Fibroblast of lung (primary cell): ENCODE data around the gene ALG12. TPM values are rescaled to one million over a fixed set of nuclear protein-coding genes. Genes with fewer than 3 reads are reported as not detected.

Source experiments
- DNase-seq, 2 donors: peaks; one replicate each; pipeline versions ENCODE4 v3.0.0 to v3.0.0-alpha.2; 2010; ENCODE audit warnings: low read depth in 2 of 2
- H2AFZ ChIP-seq: 2 replicates; pipeline ENCODE4 v1.5.1; 2012; ENCODE audit warnings: low read length, control low read depth, inconsistent platforms
- H3K27ac ChIP-seq: 2 replicates; pipeline ENCODE4 v1.5.1; 2011; ENCODE audit warnings: low read length, control low read depth; ENCODE audit not compliant: insufficient read depth
- H3K27me3 ChIP-seq: 2 replicates; pipeline ENCODE4 v1.5.1; 2011; ENCODE audit warnings: mild to moderate bottlenecking, low read length; ENCODE audit not compliant: control insufficient read depth, insufficient read depth
- H3K36me3 ChIP-seq: 2 replicates; pipeline ENCODE4 v1.5.1; 2011; ENCODE audit warnings: low read length; ENCODE audit not compliant: control insufficient read depth, insufficient read depth
- H3K4me1 ChIP-seq: 2 replicates; pipeline ENCODE4 v1.5.1; 2011; ENCODE audit warnings: low read length; ENCODE audit not compliant: control insufficient read depth, insufficient read depth; ENCODE audit errors: extremely low read depth
- H3K4me2 ChIP-seq: 2 replicates; pipeline ENCODE4 v1.5.1; 2011; ENCODE audit warnings: low read length, control low read depth; ENCODE audit not compliant: insufficient read depth; ENCODE audit errors: extremely low read depth
- H3K4me3 ChIP-seq, 4 experiments: fragments of 200-600 bp in 1 of 4; sonication (generic) in 1 of 4; replicated peaks in 1 of 4; 2 replicates each; pipeline ENCODE4 v1.5.1; 2011 to 2016; ENCODE audit warnings: low read length in 4 of 4, low read depth in 3 of 4, mild to moderate bottlenecking in 3 of 4, control low read depth in 2 of 4, inconsistent platforms in 1 of 4, mixed read lengths in 1 of 4; ENCODE audit not compliant: insufficient read depth in 1 of 4; ENCODE audit errors: control extremely low read depth in 1 of 4
- H3K79me2 ChIP-seq: 2 replicates; pipeline ENCODE4 v1.5.1; 2012; ENCODE audit warnings: mild to moderate bottlenecking, low read length, inconsistent platforms; ENCODE audit not compliant: control insufficient read depth, insufficient read depth
- H3K9ac ChIP-seq: 2 replicates; pipeline ENCODE4 v1.5.1; 2011; ENCODE audit warnings: mild to moderate bottlenecking, low read length, control low read depth; ENCODE audit not compliant: insufficient read depth
- H3K9me3 ChIP-seq: 2 replicates; pipeline ENCODE4 v1.5.1; 2012; ENCODE audit warnings: low read depth, low read length; ENCODE audit not compliant: control insufficient read depth, insufficient read depth
- H4K20me1 ChIP-seq: 2 replicates; pipeline ENCODE4 v1.5.1; 2011; ENCODE audit warnings: low read length; ENCODE audit not compliant: control insufficient read depth, insufficient read depth; ENCODE audit errors: extremely low read depth
- EZH2 ChIP-seq: IDR thresholded peaks from 2 replicates; pipeline ENCODE4 v1.5.1; 2012; ENCODE audit warnings: low read length, control low read depth, mild to moderate bottlenecking; ENCODE audit errors: missing control alignments
- polyA plus RNA-seq, 2 donors: library from polyadenylated mRNA; depleted of rRNA in 1 of 2; stranded (reverse) in 1 of 2; unstranded in 1 of 2; fragments of >200 nt; gene quantifications; 2 replicates each; pipeline ENCODE4 v1.2.1, GENCODE V29; 2011 to 2012; ENCODE audit warnings: missing spikeins in 1 of 2
- total RNA-seq: library from RNA; depleted of rRNA; stranded (reverse); fragments of >200 nt; gene quantifications from 2 replicates; pipeline ENCODE4 v1.2.1, GENCODE V29; 2014
- TF ChIP-seq, protein P1 (sequence below), 2 donors: IDR thresholded peaks in 1 of 2; conservative IDR thresholded peaks in 1 of 2; 1 replicate in 1 of 2; 2 replicates in 1 of 2; pipeline ENCODE4 v1.5.1; 2011 to 2012; ENCODE audit warnings: low read length in 2 of 2, control low read depth in 1 of 2, inconsistent platforms in 1 of 2, low read depth in 1 of 2, mild to moderate bottlenecking in 1 of 2

ALG12 gene
- total and polyA plus RNA-seq, 2 donors (not counting 1 experiment from before 2014, with no cell fraction given) = 9.6 to 19.0 TPM

DNA sequence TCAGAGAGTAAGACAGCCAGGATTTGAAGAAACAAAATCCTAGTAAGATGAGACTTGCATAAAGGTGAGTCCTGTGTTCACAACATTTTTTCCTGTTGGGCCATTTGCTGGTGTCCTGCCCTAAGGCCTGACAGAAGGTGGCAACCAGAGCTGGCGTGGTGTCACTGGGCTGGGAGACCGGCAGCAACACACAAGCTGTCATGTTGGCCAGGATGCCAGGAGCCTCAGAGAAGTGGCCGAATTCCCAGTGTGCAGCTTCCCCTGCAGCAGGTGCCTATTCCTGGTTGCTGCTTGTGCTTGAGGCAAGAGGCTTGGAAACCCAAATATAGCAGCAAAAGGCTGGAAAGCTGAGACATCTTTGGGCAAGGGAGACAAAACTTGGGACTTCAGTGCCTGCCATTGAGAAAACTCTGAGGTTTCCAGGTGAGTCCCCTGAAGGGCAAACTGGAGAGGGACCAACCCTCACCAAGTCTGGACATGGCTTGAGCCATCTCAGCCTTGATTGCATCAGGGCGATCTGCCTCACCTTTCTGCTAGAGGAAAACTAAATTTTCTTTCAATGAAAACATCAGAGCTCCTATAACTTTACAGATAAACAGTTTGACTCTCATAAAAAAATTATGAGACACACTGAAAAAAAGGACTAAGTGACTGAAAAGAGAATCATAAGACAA, 25.9 kb downstream of the ALG12 start:
- TF ChIP-seq, protein P1, sequence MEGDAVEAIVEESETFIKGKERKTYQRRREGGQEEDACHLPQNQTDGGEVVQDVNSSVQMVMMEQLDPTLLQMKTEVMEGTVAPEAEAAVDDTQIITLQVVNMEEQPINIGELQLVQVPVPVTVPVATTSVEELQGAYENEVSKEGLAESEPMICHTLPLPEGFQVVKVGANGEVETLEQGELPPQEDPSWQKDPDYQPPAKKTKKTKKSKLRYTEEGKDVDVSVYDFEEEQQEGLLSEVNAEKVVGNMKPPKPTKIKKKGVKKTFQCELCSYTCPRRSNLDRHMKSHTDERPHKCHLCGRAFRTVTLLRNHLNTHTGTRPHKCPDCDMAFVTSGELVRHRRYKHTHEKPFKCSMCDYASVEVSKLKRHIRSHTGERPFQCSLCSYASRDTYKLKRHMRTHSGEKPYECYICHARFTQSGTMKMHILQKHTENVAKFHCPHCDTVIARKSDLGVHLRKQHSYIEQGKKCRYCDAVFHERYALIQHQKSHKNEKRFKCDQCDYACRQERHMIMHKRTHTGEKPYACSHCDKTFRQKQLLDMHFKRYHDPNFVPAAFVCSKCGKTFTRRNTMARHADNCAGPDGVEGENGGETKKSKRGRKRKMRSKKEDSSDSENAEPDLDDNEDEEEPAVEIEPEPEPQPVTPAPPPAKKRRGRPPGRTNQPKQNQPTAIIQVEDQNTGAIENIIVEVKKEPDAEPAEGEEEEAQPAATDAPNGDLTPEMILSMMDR (conservative IDR thresholded peaks at IDR 0.05 in 1 of 2, IDR thresholded peaks at IDR 0.05 in 1 of 2; ENCODE audit: low read depth in 1 of 2, low read length in 2 of 2) = no peak
- no peak for TF ChIP-seq EZH2
- Histone ChIP-seq H4K20me1 (no peaks in the 10 kb centered on the region), H3K4me2 (no peak overlapping the region), H3K4me3 (no peak overlapping the region), H3K36me3 (peaks cover 2% of the 10 kb centered on the region), H3K4me1 (no peaks in the 10 kb centered on the region), H3K27me3 (no peaks in the 10 kb centered on the region), H2AFZ (no peak overlapping the region), H3K9ac (no peak overlapping the region), H3K9me3 (no peaks in the 10 kb centered on the region), H3K79me2 (no peaks in the 10 kb centered on the region), H3K27ac (no peak overlapping the region)
- no peak for DNase-seq

DNA sequence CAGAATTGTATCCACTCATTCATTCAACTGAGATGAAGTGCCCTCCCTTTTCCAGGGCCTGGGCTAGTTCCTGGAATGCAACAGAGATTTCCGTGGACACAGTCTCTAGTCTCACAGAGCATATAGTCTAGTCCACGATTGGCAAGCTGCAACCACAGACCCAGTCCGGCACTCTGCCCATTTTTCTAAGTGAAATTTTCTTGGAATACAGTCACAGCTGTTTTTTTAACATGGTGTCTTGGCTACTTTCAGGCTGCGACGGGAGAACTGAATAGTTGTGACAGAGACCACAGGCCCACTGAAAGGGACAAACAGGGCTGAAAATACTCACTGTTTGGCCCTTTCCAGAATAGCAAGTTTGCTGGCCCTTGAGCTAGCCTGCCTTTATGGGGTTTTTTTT, 29.2 kb downstream of the ALG12 start:
- Histone ChIP-seq H3K4me3 (no peak overlapping the region), H4K20me1 (no peaks in the 10 kb centered on the region), H3K9me3 (no peaks in the 10 kb centered on the region), H3K9ac (no peak overlapping the region), H3K79me2 (peaks cover 7% of the 10 kb centered on the region), H3K4me2 (no peak overlapping the region), H3K36me3 (peaks cover 18% of the 10 kb centered on the region), H3K27me3 (no peaks in the 10 kb centered on the region), H2AFZ (no peak overlapping the region), H3K27ac (no peak overlapping the region), H3K4me1 (no peaks in the 10 kb centered on the region)
- peak in 1 of 2 donors; percentile 70 for DNase-seq
- TF ChIP-seq, protein P1 (conservative IDR thresholded peaks at IDR 0.05 in 1 of 2, IDR thresholded peaks at IDR 0.05 in 1 of 2; ENCODE audit: low read depth in 1 of 2, low read length in 2 of 2) = no peak
- no peak for TF ChIP-seq EZH2

DNA sequence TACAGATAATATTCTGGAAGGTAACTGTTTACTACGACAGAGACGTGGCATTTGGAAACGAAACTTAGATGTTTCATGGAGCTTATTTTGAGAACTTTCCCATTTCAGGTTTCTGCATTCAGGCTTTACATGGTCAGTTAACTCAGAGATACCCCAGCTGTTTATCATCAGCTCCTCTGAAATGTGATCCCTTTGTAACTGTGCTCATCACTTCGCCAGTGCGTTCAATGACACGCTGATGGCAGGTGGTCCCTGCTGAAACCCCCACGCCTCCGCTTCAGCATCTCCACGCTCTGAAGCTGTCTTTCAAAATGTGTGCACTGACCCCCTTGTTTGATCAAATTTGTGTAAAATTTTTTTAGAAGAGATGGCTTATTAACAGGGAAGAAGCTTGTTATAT, 30.5 kb downstream of the ALG12 start:
- Histone ChIP-seq H2AFZ (no peak overlapping the region), H3K36me3 (peaks cover 20% of the 10 kb centered on the region), H3K79me2 (peaks cover 15% of the 10 kb centered on the region)

More for the DNA sequence above, 30.5 kb downstream of the ALG12 start:
- no peaks in the 10 kb centered on the region for H4K20me1 ChIP-seq
- H3K27ac ChIP-seq = no peak overlapping the region
- TF ChIP-seq EZH2 = no peak
- TF ChIP-seq, protein P1 (conservative IDR thresholded peaks at IDR 0.05 in 1 of 2, IDR thresholded peaks at IDR 0.05 in 1 of 2; ENCODE audit: low read depth in 1 of 2, low read length in 2 of 2) = no peak
- no peak overlapping the region for H3K4me2 ChIP-seq
- H3K9me3 ChIP-seq = no peaks in the 10 kb centered on the region
- H3K4me3 ChIP-seq = no peak overlapping the region
- H3K9ac ChIP-seq = no peak overlapping the region
- H3K4me1 ChIP-seq = no peaks in the 10 kb centered on the region
- DNase-seq = no peak
- no peaks in the 10 kb centered on the region for H3K27me3 ChIP-seq
